ENCODE data around the gene GALNT10. TPM values are rescaled to one million over a fixed set of nuclear protein-coding genes. Genes with fewer than 3 reads are reported as not detected.

Gene GALNT10
- total and polyA plus RNA-seq, 3 donors from 2014 or later = 15.7 to 19.3 (median 17.2) TPM

DNA sequence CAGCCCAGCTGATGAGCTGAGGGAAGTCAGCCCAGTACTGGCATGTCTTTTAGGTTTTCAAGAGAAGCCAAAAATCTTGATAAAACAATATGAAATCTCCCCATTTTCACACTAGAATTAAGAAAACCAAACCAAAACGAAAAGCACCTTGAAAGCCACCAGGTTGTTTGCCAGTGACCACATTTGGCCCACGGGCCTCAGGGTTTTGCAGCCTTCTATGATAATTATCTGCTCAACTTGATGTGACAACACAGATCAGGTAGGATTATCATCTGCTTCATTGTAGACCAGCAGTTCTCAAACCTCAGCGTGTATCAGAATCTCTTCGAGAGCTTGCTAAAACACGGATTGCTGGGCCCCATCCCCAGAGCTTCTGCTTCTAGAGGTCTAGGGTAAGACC lies 101.4 kb downstream of the GALNT10 start:
- Histone ChIP-seq H3K27ac (no peak overlapping the region), H3K4me1 (peaks cover under 1% of the 10 kb centered on the region), H3K4me3 (no peak overlapping the region), H3K9me3 (no peaks in the 10 kb centered on the region), H3K27me3 (no peaks in the 10 kb centered on the region), H3K36me3 (ENCODE audit: low read depth, missing control alignments) (no peaks in the 10 kb centered on the region)
- TF ChIP-seq, protein P1, sequence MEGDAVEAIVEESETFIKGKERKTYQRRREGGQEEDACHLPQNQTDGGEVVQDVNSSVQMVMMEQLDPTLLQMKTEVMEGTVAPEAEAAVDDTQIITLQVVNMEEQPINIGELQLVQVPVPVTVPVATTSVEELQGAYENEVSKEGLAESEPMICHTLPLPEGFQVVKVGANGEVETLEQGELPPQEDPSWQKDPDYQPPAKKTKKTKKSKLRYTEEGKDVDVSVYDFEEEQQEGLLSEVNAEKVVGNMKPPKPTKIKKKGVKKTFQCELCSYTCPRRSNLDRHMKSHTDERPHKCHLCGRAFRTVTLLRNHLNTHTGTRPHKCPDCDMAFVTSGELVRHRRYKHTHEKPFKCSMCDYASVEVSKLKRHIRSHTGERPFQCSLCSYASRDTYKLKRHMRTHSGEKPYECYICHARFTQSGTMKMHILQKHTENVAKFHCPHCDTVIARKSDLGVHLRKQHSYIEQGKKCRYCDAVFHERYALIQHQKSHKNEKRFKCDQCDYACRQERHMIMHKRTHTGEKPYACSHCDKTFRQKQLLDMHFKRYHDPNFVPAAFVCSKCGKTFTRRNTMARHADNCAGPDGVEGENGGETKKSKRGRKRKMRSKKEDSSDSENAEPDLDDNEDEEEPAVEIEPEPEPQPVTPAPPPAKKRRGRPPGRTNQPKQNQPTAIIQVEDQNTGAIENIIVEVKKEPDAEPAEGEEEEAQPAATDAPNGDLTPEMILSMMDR (IDR thresholded peaks at IDR 0.05) = no peak
- no peak for TF ChIP-seq POLR2A (IDR thresholded peaks at IDR 0.05)
- intact Hi-C loops (cut with DNase I; ENCODE audit: low total_unique reads) = no loop called here
- WGBS, 2 donors = 89 to 96% methylated on average over 5 of the region's 5 CpGs
- no peak for DNase-seq

DNA sequence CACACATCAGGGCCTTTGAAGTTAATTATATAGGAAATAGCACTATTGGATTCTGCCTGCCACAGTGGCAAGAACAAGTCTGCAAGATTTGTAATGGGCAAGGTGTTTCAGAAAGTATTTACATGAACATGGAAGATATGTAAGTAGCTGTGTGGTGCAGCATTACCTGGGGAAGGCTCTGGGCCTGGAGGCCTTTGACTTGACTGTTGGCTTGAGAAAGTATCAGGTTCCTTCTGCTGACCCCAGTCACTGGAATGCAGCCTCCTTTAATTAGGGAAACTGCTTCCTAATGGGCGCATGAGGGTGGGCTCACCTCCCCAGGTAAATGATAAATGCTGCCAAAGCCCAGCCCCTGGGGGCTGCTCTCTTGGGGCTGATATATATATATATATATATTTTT lies 102.7 kb downstream of the GALNT10 start:
- Histone ChIP-seq H3K9me3 (no peaks in the 10 kb centered on the region), H3K27ac (no peak overlapping the region), H3K4me1 (no peaks in the 10 kb centered on the region), H3K36me3 (ENCODE audit: low read depth, missing control alignments) (no peaks in the 10 kb centered on the region), H3K27me3 (no peaks in the 10 kb centered on the region), H3K4me3 (no peak overlapping the region)
- intact Hi-C loops (cut with DNase I; ENCODE audit: low total_unique reads) = no loop called here
- TF ChIP-seq POLR2A (IDR thresholded peaks at IDR 0.05) = no peak
- TF ChIP-seq, protein P1 (IDR thresholded peaks at IDR 0.05) = no peak
- no peak for DNase-seq
- 75 to 95% methylated on average over 1 of the region's 1 CpG for WGBS, 2 donors

DNA sequence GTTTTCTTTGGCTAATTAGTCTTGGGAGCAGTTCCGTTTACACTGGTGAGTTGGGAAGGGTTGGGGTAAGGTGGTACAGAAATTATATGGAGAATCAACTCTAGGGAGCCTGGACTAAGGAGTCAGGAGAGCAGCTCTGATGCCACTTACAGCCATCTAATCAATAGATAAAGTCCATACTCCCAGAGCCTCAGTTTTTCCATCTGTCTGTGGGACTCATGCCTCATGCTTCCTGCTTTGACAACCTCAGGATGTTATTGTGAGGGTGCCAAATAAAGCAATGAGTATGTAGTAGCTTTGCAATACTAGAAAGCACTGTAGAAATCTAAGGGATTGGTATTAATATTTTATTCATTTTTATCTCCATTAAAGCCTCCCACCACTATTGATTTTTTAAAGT lies 105.0 kb downstream of the GALNT10 start:
- Histone ChIP-seq H3K36me3 (ENCODE audit: low read depth, missing control alignments) (no peaks in the 10 kb centered on the region), H3K27me3 (no peaks in the 10 kb centered on the region), H3K27ac (no peak overlapping the region), H3K4me1 (no peaks in the 10 kb centered on the region), H3K4me3 (no peak overlapping the region), H3K9me3 (no peaks in the 10 kb centered on the region)
- DNase-seq = no peak
- 91 to 97% methylated on average over 1 of the region's 1 CpG for WGBS, 2 donors
- intact Hi-C loops (cut with DNase I; ENCODE audit: low total_unique reads) = no loop called here
- TF ChIP-seq, protein P1 (IDR thresholded peaks at IDR 0.05) = no peak
- no peak for TF ChIP-seq POLR2A (IDR thresholded peaks at IDR 0.05)

DNA sequence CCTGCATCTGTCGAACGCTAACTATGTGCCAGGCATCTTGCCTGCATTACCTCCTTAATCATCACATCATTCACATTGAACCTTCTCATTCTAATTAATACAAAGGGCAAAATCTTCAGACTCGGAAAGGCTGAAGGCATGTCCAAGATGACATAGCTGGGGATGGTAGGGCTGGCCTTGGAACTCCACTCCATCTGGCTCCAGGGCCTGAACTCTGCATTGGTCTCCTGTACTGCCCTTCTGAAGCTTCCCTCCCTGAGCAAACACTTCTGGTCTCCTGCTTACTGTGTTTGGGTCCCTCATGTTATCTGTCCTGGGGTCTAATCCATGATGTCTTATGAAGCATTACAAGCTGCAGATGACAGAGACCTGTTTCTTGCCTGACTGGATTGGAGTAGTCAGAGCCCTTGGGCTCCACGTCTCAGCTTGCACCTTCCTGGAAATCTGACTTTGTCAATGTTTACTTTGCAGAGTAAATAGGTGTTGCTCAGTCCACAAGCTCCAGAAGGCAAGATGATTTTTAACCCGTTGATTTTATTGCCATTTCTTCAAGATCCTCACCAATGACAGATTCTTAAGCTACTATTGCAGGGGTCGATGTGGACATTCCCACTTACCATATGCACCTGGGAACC lies 106.1 kb downstream of the GALNT10 start:
- no peak for TF ChIP-seq POLR2A (IDR thresholded peaks at IDR 0.05)
- TF ChIP-seq, protein P1 (IDR thresholded peaks at IDR 0.05) = no peak
- DNase-seq = no peak
- Histone ChIP-seq H3K4me1 (no peaks in the 10 kb centered on the region), H3K27ac (no peak overlapping the region), H3K27me3 (no peaks in the 10 kb centered on the region), H3K9me3 (no peaks in the 10 kb centered on the region), H3K4me3 (no peak overlapping the region), H3K36me3 (ENCODE audit: low read depth, missing control alignments) (no peaks in the 10 kb centered on the region)
- 79 to 89% methylated on average over 6 of the region's 6 CpGs for WGBS, 2 donors
- intact Hi-C loops (cut with DNase I; ENCODE audit: low total_unique reads) = no loop called here

DNA sequence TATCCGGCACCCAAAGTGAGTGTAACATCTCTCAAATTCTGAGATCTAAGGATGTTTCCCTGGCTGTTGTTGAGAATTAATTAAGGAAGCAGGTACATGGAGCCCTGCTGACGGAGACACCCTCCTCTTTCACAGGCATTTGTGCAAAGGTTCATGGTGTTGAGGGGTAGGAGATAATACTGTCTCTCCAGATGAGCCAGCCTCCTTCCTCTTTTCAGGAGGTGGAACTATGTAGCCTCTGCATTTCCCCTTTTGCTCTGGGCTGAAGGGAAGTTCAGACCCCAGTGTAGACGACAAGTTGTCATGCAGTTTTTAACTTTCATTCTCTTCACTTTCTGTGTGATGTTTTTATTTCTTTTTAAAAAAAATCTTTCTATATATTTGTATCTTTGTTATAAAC lies 107.5 kb downstream of the GALNT10 start:
- 91 to 94% methylated on average over 3 of the region's 3 CpGs for WGBS, 2 donors
- no peak for DNase-seq
- H3K4me3 ChIP-seq = no peak overlapping the region
- H3K27ac ChIP-seq = no peak overlapping the region
- intact Hi-C loops (cut with DNase I; ENCODE audit: low total_unique reads) = no loop called here
- no peaks in the 10 kb centered on the region for H3K36me3 ChIP-seq (ENCODE audit: low read depth, missing control alignments)
- H3K27me3 ChIP-seq = no peaks in the 10 kb centered on the region
- H3K9me3 ChIP-seq = no peaks in the 10 kb centered on the region
- TF ChIP-seq, protein P1 (IDR thresholded peaks at IDR 0.05) = no peak
- no peak for TF ChIP-seq POLR2A (IDR thresholded peaks at IDR 0.05)
- H3K4me1 ChIP-seq = no peaks in the 10 kb centered on the region
